Measurements from ENCODE around the gene CD300LG. TPM values are rescaled to one million over a fixed set of nuclear protein-coding genes. Genes with fewer than 3 reads are reported as not detected.

Gene CD300LG
- total RNA-seq, 2 experiments from 2014 or later, result not detected

- DNase-seq, result peak; percentile 47
- Mint-ChIP-seq H3K9me3 (no peaks in the 10 kb centered on the region), H3K27me3 (peaks cover 53% of the 10 kb centered on the region), H3K4me3 (no peak overlapping the region), H3K4me1 (peaks cover 10% of the 10 kb centered on the region), H3K27ac (no peak overlapping the region), H3K36me3 (ENCODE audit: low read depth) (no peaks in the 10 kb centered on the region)
- POLR2A ChIA-PET, result no interaction called here
- CTCF ChIA-PET, result interaction anchor here (0.8 to 1.2 kb wide), 2 partner anchors 9 to 35 kb away, joined by 3 read pairs; no protein-coding TSS in a partner anchor
These were observed 61.2 kb downstream of the CD300LG start for GRCh38 chr17:43907998-43908721.

- H3K9me3 Mint-ChIP-seq, result no peaks in the 10 kb centered on the region
- H3K36me3 Mint-ChIP-seq (ENCODE audit: low read depth), result no peaks in the 10 kb centered on the region
- no peak for DNase-seq
- H3K27ac Mint-ChIP-seq, result no peak overlapping the region
- peaks cover 10% of the 10 kb centered on the region for H3K4me1 Mint-ChIP-seq
- ChIA-PET POLR2A (no interaction called here), CTCF (interaction anchor here (0.6 to 2.5 kb wide), 11 partner anchors 9 to 178 kb away, joined by 3 to 9 read pairs (median 3); no protein-coding TSS in a partner anchor)
- peaks cover 47% of the 10 kb centered on the region for H3K27me3 Mint-ChIP-seq
- no peak overlapping the region for H3K4me3 Mint-ChIP-seq
These were observed 62.7 kb downstream of the CD300LG start for GRCh38 chr17:43909537-43910231.

DNA sequence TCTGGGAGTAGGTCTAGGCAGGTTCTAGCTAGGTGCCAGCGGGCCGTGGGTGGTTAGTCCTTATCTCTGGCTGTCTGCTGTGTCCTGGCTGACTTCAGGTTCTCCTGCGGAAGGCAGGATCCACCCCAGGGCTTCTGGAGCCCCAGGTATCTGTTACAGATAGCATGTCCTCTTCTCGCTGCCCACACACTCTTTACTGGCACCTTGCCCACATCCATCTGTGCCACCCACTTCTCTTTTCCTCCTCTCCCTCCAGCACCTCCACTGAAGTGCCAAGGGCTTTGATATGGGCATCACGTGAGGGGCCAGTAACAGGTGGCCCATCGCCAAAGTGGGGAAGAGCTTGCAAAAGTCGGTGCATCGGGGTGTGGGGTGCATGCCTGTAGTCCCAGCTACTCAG lies 64.9 kb downstream of the CD300LG start:
- ChIA-PET CTCF (interaction anchor here (1.0 to 2.5 kb wide), 3 partner anchors 13 to 32 kb away, joined by 3 to 8 read pairs (median 4); no protein-coding TSS in a partner anchor), POLR2A (no interaction called here)
- Mint-ChIP-seq H3K27me3 (peaks cover 32% of the 10 kb centered on the region), H3K4me1 (peaks cover 10% of the 10 kb centered on the region), H3K9me3 (no peaks in the 10 kb centered on the region), H3K4me3 (no peak overlapping the region), H3K36me3 (ENCODE audit: low read depth) (no peaks in the 10 kb centered on the region), H3K27ac (no peak overlapping the region)
- DNase-seq, result no peak

DNA sequence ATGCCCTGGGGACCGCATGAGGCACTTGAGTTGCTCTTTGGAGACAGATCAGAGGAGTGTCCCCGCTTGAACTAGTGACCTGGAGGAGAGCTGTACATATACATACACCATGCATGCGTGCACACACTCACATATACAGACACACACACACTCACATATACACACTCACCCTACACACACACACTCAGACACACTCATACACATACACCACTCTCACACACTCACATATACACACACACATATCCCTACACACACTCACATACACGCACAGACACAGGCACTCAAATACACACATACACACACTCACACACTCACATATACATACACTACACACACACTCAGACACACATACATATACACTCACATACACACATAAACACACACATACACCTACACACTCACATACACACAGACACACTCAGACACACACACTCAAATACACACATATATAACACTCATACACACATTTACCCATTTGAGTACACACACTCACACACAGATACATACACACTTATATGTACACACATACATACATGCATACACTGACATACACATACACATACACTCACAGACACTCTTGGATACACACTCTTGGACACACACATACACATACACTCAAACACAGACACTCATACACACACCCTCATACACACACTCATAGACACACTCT lies 65.8 kb downstream of the CD300LG start:
- peaks cover 24% of the 10 kb centered on the region for H3K27me3 Mint-ChIP-seq
- ChIA-PET POLR2A (no interaction called here), CTCF (interaction anchor here (1.0 kb wide), 1 partner anchor 18 kb away, joined by 3 read pairs; no protein-coding TSS in a partner anchor)
- no peak overlapping the region for H3K4me3 Mint-ChIP-seq
- no peak for DNase-seq
- H3K4me1 Mint-ChIP-seq, result peaks cover 17% of the 10 kb centered on the region
- no peaks in the 10 kb centered on the region for H3K9me3 Mint-ChIP-seq
- no peak overlapping the region for H3K27ac Mint-ChIP-seq
- H3K36me3 Mint-ChIP-seq (ENCODE audit: low read depth), result no peaks in the 10 kb centered on the region

Other genes with a start within 250 kb of the CD300LG start
- gene MEOX1, start 185.3 kb upstream of the CD300LG start, total RNA-seq, result 1 to 10 TPM; 5.1 to 6.6 TPM
- not detected for gene SOST, start 88.4 kb upstream of the CD300LG start, total RNA-seq
- 1 to 10 TPM; 7.1 to 8.3 TPM for gene DUSP3, start 68.2 kb upstream of the CD300LG start, total RNA-seq
- gene CFAP97D1, start 66.7 kb upstream of the CD300LG start, total RNA-seq, result not detected
- not detected for gene MPP3, start 14.0 kb upstream of the CD300LG start, total RNA-seq
- gene MPP2, start 60.4 kb downstream of the CD300LG start, total RNA-seq, result under 1 TPM; 0.60 to 0.69 TPM
- not detected for gene PPY, start 95.3 kb downstream of the CD300LG start, total RNA-seq
- not detected for gene PYY, start 106.8 kb downstream of the CD300LG start, total RNA-seq
- gene NAGS, start 157.4 kb downstream of the CD300LG start, total RNA-seq, result under 1 TPM; 0.75 to 0.79 TPM
- 10 to 100 TPM; 25.6 to 28.8 TPM for gene TMEM101, start 167.8 kb downstream of the CD300LG start, total RNA-seq
- 10 to 100 TPM; 59.3 to 64.8 TPM for gene LSM12, start 219.5 kb downstream of the CD300LG start, total RNA-seq
- gene G6PC3, start 223.6 kb downstream of the CD300LG start, total RNA-seq, result 10 to 100 TPM; 18.1 to 25.2 TPM

Measured in activated CD4-positive, alpha-beta T cell treated with anti-CD3 and anti-CD28 coated beads, Interleukin-2, amount 10 ng/mL, durations not matched to agents 7 days and 5 days (primary cell).